HG03103 (cell line): ENCODE measurements around the gene POLG.

ENCODE experiments used
- ATAC-seq: cut with Tn5 transposase; IDR thresholded peaks from one replicate; pipeline ENCODE4 v1.9.1; 2021; ENCODE audit warnings: low read depth; ENCODE audit not compliant: unreplicated experiment

The POLG gene

DNA sequence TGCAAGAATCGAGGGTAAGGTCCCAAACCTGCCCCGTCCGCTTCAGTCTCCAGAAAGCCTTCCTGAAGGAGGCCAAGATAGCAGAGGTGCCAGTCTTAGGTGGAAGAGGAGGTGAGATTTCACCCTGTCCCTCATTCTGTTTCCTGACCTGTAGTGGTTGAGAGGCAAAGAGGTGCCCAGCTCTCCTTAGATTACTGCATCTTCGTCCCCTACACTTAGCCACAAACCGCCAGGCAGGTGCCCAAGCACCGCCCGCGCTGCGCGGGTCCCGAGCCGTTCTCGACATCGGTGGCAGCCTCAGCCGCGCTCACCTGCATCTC, 23.8 kb upstream of the POLG start:
- no peak for ATAC-seq

DNA sequence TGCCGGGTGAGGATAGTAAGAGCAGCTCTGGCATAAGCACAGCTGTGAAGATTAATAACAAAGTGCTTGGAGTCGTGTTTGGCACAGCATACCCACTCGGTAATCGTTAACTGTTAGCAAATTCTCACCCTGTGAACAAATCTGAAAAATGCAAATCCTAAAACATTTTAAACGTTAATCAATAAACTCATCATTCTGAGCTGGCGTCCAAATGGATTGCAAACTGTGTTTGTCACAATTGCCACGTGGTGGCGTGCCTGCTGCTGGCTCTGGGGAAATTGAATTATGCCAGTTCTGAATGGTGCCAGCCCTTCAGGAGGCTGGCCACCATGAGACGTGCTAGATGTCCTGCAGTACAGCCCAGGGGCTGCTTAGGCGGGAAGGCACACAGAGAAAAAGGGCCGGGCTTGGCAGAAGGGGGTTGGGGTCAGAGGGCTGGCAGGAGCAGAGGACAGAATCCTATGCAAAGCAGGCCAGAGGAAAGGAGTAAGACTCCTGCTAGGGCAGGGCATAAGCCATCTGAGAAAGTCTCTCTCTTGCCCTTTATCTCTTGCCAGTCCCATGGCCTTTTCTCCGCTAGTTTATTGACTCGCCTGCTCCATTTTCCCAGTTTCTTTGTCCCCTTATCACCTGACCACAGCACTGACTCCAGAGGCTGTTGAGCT, 22.1 kb upstream of the POLG start:
- no peak for ATAC-seq

- no peak for ATAC-seq
These were observed 19.4 kb upstream of the POLG start for GRCh38 chr15:89353991-89354390.

GRCh38 chr15:89352476-89352875, 17.9 kb upstream of the POLG start:
- ATAC-seq: no peak

DNA sequence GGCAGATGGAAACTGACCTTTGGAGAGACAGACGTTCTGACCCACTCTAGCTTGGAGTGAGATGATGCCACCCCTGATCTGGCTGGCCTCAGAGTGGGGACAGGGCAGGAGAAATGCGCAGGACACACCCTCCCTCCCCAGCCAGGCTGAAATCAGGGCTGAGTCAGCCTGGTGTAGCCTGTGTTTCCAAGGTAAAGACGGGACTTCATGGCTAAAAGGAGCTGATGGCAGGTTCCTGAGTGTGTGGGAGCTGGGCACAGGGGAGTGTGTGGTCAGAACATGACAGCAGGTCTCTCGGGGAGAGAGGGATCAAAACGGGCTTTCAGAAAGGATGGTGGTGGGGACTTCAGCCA, 14.6 kb upstream of the POLG start:
- ATAC-seq: no peak

- no peak for ATAC-seq
These were observed 12.1 kb upstream of the POLG start for GRCh38 chr15:89346516-89347231.

DNA sequence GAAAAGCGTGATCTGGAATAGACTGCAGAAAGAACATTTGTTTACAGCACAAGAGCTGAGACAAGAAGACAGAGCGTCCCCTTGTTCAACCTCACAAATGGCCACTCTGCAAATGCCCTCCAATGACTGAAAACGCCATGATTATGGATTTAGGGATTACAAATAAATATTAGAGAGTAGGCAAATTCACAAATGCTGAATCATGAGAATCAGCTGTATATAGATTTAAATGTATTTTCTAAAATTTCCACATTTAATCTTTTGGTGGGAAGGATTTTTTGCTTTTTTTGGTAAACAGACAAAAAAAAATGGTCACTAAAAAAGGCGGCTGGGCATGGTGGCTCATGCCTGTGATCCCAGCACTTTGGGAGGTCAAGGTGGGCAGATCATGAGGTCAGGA, 10.6 kb upstream of the POLG start:
- no peak for ATAC-seq

DNA sequence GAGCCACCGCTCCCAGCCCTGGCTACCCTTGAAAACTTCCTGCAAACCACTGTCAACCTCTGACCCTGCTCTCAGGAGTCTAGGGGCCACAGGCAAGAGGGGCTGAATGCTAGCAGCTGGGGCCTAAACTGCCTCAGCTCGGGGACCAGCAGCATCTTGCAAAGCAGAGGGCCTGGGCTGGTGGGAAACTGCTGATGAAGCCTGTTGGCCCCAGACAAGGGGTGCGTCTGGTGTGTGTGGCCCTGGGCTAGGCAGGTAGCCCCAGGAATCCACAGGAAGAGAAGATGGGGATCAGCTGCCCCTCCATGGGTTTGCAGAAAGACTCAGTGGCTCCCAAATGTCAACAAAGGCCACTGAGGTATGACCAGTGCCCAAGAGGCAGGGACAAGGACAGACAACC, 8.2 kb upstream of the POLG start:
- no peak for ATAC-seq

- no peak for ATAC-seq
These were observed 6.8 kb upstream of the POLG start for GRCh38 chr15:89341316-89342005.

GRCh38 chr15:89340573-89340972, 5.9 kb upstream of the POLG start:
- no peak for ATAC-seq

- no peak for ATAC-seq
These were observed 3.4 kb upstream of the POLG start for GRCh38 chr15:89338036-89338435.

DNA sequence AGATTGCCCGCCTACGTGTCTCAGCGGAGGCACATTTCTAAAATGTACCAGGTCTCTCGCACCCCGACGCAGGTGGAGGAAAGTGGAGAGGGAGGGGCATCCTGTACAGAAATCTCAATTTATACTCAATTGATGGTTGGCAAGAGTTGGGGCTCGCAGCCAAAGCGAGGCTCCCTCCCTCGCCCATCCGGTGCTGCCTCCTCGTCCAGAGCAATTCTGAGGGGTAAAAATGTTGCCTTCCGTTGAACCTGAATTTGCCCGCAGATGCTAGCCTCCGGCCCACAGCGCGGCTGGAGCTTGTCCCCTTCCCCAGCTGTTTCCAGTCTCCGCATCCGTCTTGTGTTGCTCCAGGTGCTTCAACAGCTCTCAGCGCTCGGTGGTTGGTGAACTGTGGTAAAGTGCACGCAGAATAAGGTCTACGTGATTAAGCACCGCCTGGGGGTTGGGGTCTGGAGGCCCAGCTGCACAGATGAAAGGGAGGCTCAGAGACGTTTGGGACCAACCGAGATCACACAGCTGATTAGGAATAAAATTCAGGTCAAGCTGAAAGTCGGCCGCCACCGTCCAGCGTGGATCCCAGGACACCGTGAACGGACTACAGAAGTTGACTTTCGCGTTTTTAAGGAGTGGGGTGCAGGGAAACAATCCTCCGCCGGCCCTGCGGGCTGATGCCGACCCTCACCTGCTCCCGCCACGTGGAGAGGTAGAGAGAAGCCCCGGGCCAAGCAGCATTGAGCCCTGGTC, 846 bp upstream of the POLG start:
- peak; percentile 18 for ATAC-seq

DNA sequence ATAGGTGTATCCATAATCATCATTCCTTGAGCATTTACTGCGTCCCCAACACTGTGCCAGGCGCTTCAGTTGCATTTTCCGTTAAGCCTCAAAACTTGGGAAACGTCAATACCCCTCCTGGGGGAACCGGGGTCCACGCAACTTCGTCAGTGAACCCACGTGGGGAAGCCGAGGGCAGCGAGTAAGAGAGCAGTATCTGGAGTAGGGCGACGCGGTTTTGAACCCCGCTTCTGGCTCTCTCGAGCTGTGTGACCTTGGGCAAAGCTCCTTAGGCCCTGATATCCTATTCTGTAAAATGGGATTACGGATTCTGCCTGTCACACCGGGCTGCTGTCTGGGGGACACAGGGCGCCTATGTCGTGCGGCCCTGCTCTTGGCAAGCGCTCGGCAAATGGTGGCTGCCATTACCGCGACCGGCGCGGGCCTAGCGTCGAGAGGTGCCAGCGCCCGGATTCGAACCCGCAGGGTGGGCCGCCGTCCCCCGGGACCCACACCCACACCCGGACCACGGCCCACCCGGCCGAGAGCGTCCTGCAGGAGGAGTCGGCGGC, 590 bp downstream of the POLG start:
- peak; percentile 2 for ATAC-seq

GRCh38 chr15:89333011-89333860, 1.4 kb downstream of the POLG start:
- ATAC-seq: no peak

DNA sequence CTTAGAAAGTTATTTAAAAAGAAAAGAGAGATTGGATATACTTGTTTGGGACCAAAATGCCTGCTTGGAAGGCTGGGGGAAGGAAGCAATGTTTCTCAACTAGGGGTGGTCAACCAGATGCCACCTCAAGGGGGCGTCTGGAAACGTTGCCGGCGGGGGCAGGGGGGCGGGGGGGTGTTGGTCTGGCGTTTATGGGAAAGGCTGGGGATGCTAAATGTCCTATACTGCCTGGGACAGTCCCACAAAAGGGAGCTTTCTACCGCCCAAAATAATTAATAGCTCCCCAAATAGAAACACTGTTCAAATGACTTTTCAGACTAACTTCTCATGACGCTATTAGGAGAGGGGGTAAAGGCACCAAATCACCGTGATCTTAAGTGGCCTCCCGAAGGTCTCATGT, 2.2 kb downstream of the POLG start:
- no peak for ATAC-seq

DNA sequence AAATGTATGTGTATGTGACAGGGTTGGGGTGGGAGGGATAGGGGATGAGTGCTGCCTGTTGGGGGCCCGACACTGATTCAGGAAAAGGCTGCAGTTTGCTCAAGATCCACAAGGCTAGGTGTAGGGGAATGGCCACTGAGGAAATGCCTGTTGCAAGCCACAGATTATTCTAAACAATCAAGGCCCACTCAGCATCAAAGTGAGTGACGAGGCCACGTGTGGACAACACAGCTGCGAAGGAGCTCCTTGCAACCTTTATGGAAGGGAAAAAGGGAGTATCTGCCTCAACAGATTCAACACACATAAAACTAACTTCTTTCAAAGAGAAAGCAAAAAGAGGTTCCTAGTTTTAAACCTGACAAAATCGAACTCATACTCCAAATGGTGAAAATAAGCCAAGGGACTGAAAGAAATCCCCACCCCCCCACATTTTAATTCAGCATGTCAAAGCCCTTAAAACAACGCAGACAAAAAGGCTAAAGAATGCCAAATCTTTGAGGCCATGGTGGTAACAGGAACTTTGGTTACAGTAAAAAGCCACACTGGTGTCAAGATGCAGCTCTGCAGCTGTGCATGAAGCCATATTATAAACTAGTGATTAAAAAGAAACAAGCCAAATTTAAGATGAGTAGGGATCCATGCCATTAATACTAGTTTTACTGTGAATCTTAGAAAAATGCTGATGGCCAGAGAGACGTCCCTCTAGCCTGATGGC, 3.6 kb downstream of the POLG start:
- ATAC-seq: no peak

GRCh38 chr15:89330119-89330518, 4.5 kb downstream of the POLG start:
- no peak for ATAC-seq

DNA sequence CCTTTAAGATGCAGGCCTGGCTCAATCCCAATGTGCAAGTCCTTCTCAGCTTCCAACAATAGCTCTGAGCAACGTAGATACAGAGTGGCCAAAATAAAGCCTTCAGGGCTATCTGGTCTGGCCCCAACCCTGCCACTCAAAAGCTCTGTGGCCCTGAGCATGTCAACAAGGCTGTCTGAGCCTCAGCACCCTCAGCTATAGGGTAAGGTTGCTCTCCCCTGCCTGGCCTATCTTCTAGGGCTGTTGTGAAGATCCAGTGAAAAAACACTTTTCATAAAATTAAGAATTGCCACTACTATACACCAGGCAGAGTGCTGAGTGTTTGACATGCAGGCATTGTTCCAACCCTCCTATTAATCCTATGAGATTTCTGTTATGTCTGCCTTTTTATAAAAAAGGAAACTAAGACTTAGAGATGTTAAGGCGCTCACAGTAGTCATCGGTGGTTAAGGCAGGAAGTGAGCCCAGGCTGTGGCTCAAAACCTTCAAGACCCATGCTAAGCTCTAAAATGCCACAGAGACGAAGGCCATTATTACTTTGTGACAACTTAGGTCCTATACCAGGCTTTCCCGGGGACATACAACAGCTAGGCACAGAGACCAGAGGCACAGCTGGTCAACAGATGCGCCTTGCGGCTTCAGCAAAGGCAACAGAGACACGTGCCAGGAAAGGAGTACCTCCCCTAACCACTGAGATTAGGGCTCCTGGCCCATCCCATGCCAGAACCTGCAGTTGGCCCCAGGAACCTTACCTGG, 5.1 kb downstream of the POLG start:
- ATAC-seq: no peak
